Effector memory CD4-positive, alpha-beta T cell (primary cell): ENCODE data around the gene SETD3.

Experiments used
- DNase-seq, 3 donors: peaks; one replicate each; pipeline ENCODE4 v3.0.0-alpha.2; 2020
- H3K27ac ChIP-seq: 2 replicates; pipeline ENCODE4 v1.7.0; 2013; ENCODE audit warnings: mild to moderate bottlenecking, low read length, moderate library complexity; ENCODE audit not compliant: insufficient read depth, poor library complexity, severe bottlenecking
- H3K27me3 ChIP-seq: replicated peaks from 2 replicates; pipeline ENCODE4 v1.7.0; 2013; ENCODE audit warnings: mild to moderate bottlenecking, low read length; ENCODE audit not compliant: insufficient read depth, control insufficient read depth, poor library complexity, severe bottlenecking
- H3K36me3 ChIP-seq: 2 replicates; pipeline ENCODE4 v1.7.0; 2013; ENCODE audit warnings: mild to moderate bottlenecking, low read length, moderate library complexity; ENCODE audit not compliant: control insufficient read depth, insufficient read depth
- H3K4me1 ChIP-seq: 2 replicates; pipeline ENCODE4 v1.7.0; 2013; ENCODE audit warnings: low read length, mild to moderate bottlenecking; ENCODE audit not compliant: control insufficient read depth, insufficient read depth, poor library complexity, severe bottlenecking
- H3K4me3 ChIP-seq: 2 replicates; pipeline ENCODE4 v1.7.0; 2013; ENCODE audit warnings: low read length, low read depth, mild to moderate bottlenecking; ENCODE audit not compliant: insufficient read depth, poor library complexity, severe bottlenecking
- H3K9me3 ChIP-seq: 2 replicates; pipeline ENCODE4 v1.7.0; 2013; ENCODE audit warnings: mild to moderate bottlenecking, low read length, moderate library complexity; ENCODE audit not compliant: control insufficient read depth

SETD3 gene

DNA sequence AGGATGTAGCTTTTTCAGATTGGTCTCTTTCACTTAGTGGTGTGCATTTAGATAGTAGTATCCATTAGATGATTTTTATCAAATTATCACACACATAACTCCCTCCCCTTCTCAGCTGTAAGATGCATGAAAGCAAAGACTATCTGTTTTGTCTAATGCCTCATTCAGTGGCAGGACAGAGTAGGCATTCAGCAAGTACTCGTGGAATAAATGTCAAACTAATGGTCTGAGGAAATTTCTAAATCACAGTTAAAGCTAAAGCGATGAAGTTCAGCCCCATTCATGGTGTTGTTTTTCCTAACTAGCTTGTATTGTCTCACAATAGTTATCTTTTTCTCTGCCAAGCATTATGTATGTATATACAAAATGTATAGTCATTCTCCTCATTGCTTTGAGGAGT, 16.7 kb upstream of the SETD3 start:
- H3K27me3 ChIP-seq = no peaks in the 10 kb centered on the region
- H3K4me3 ChIP-seq = no peak overlapping the region
- H3K4me1 ChIP-seq = no peaks in the 10 kb centered on the region
- H3K9me3 ChIP-seq = no peaks in the 10 kb centered on the region
- peaks cover 86% of the 10 kb centered on the region for H3K36me3 ChIP-seq
- no peak for DNase-seq
- H3K27ac ChIP-seq = no peak overlapping the region

DNA sequence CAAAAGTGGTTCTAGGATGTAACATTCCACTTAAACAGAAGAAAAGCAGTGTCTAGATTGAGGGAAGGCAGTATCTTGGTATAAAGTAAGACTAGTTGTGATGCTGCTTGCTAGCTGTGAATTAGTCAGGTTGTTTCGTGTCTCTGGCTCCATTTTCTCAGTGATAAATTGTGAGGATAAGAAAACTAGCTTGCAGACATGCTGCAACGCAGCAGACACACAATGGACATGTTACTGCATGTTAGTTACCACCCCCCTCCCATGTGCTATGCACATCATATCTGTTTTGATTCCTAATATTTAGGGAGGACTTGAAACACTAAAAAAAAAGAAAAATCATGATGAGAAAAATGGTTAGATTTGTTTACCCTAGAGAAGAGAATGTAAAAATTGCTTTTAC, 3.4 kb upstream of the SETD3 start:
- Histone ChIP-seq H3K36me3 (no peaks in the 10 kb centered on the region), H3K27ac (no peak overlapping the region), H3K27me3 (no peaks in the 10 kb centered on the region), H3K9me3 (no peaks in the 10 kb centered on the region), H3K4me1 (peaks cover 17% of the 10 kb centered on the region), H3K4me3 (no peak overlapping the region)
- DNase-seq = no peak

DNA sequence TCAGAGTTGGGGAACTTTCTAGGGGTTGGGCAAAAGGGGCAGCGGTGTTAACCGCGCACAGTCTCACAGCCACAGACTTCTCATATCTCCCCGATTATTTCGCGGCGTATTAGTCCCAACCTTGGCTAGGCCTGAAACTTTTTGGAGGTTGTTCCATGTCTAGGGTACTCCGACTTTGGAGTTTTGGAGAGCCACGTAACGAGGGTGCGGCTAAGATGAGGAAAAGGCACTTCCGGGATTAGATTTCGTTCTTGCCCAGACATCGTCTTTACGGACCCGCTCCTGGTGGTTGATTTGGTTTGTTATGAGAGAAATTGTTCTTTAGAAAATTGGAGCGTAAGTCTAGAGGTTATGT, 1.1 kb upstream of the SETD3 start:
- peak in 1 of 3 donors; percentile 32 for DNase-seq
- Histone ChIP-seq H3K4me1 (peaks cover 21% of the 10 kb centered on the region), H3K27ac (peak overlapping the region; percentile 88), H3K4me3 (peak overlapping the region; percentile 83), H3K36me3 (no peaks in the 10 kb centered on the region), H3K9me3 (no peaks in the 10 kb centered on the region), H3K27me3 (no peaks in the 10 kb centered on the region)

DNA sequence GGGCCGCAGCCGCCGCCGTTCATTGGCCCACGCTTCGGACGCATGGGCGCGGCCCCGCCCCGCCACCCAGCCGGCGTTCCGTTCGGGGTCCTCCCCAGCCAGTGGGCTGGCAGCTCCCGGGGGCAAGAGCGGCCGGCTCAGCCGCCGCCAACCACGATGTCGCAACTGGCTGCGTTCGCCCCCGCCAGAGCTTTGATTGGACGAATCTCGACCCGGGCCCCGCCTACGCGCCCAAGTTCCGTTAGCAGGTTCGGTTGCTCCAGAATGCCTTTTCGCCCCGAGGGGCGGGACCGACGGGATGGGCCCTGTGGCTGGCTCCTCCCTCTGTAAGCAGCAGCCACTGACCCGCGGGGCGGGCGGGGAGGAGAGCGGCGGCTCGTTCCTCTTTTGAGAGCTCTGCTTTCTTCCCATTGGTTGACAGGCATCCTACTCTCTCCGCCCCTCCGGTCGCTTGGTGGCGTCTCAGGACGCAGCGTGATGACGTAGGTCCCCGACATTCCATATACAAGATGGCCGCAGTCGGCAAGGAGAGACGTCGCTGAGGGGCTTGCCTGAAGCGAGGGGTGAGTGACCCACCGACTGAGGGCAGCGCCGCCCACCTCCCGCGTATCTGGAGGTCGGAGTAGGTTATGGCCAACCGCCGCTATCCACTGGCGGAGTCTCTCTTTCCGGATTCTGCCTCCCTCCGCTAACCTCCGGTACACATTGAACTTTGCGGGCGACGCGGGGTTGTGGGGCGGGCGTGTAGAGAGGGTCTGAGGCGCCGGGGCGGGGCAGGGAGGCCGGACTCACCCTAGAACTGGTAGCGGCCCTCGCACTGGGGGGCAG, 472 bp upstream of the SETD3 start, which contains the start of gene CCNK:
Gene CCNK (plus strand): TSS at position 493 of the 828 bp plus-strand sequence. CDS start 11,269 bp downstream, outside the sequence.
- DNase-seq = peak; percentile 100
- peak within 1 kb of the TSS; percentile 83 for H3K4me3 ChIP-seq
- peaks cover 21% of the 10 kb centered on the region for H3K4me1 ChIP-seq
- no peaks in the 10 kb centered on the region for H3K36me3 ChIP-seq
- peak within 1 kb of the TSS; percentile 88 for H3K27ac ChIP-seq
- H3K9me3 ChIP-seq = no peaks in the 10 kb centered on the region
- H3K27me3 ChIP-seq = no peaks in the 10 kb centered on the region

DNA sequence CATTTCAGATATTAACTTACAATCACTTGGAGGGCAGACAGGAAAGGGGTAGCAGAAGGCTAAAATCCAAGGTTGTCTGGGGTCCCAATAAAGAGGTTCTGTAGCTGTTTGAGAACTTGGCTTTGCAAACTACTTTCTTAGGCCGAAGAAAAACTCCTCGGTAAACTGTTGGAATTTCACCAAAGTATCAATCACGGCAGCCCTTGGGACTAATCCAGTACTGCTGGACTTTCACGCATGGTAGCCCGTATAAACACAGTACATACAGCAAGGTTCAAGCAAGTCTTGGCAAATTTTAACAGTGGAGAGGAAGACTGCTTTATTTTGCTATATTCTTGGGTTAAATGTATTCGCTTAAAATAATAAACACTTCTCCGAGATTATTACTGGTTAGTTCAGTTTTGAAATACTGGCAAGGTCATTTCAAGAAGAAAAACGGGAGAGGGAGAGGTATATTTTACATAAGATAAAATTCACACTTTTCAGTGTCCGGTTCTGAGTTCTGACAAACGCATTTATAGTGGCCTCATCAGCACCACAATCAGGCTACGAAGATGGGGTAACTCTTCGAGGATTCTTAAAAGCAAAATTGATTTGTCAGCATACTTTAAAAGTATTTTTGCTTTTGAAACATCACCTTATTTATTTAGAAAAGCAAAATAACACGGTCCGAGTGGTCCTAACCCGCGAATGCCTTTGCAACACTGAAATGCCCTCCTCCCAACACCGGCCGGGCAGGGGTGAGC, 1.3 kb downstream of the SETD3 start:
- Histone ChIP-seq H3K9me3 (no peaks in the 10 kb centered on the region), H3K27me3 (no peaks in the 10 kb centered on the region), H3K4me3 (peak overlapping the region; percentile 60), H3K27ac (peak overlapping the region; percentile 52), H3K4me1 (peaks cover 21% of the 10 kb centered on the region), H3K36me3 (no peaks in the 10 kb centered on the region)
- DNase-seq = no peak

DNA sequence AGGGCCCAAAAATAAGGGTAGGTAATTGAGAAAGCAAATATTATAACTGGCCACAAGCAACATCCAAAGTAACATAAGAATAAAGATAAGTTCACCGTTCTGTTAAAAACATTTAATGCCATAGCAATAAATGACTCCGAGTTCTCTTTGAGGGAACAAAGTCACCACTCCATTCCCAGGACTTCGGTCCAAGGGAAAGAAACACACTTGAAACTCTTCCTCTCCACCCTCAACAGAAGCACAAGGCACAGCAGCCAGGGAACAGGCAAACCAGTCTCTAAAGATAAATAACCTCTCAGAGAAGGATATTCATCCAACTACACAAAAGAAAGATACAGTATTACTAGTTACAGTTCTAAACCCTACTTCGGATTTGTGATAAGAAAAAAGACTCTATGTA, 2.5 kb downstream of the SETD3 start:
- Histone ChIP-seq H3K9me3 (no peaks in the 10 kb centered on the region), H3K36me3 (no peaks in the 10 kb centered on the region), H3K4me1 (peaks cover 21% of the 10 kb centered on the region), H3K27me3 (no peaks in the 10 kb centered on the region), H3K27ac (no peak overlapping the region), H3K4me3 (no peak overlapping the region)
- DNase-seq = no peak

DNA sequence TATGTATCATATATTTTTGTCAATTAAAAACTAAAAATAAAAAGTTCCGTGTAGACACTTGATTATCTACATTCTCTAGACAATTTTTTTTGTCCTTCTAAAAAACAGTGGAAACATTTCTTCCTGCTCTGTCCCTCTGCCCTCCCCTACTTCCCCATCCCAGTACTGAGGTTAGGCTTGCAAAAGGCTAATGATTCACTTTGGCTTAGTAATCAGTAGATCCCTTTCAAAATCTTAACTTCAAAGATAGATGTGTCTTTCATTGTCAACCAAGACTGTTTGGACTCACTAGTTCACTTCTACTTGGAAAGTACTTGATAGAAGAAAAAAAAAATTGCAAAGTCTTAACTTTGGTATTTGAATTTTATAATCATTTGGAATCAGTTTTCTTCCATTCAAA, 3.8 kb downstream of the SETD3 start:
- Histone ChIP-seq H3K4me3 (no peak overlapping the region), H3K36me3 (no peaks in the 10 kb centered on the region), H3K4me1 (peaks cover 12% of the 10 kb centered on the region), H3K27me3 (no peaks in the 10 kb centered on the region), H3K9me3 (no peaks in the 10 kb centered on the region), H3K27ac (no peak overlapping the region)
- no peak for DNase-seq

DNA sequence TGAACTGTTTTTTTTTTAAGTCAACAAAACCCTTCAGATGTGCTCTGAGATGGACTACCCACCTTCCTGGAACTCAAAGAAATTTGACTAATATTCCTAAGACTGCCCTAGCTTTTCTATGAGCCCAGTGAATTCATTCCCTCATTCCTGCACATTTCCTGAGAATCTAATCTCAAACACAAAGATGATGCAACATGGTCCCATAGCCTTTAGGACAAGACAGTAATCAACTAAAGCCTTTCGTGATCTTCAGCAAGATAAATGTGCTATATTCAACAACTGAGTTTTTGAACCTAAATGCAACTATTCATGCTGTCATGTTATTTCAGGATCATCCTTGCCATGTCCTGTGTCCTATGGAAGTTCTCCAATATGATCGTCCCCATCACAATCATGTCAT, 5.0 kb downstream of the SETD3 start:
- DNase-seq = no peak
- Histone ChIP-seq H3K4me1 (peaks cover 12% of the 10 kb centered on the region), H3K4me3 (no peak overlapping the region), H3K27me3 (no peaks in the 10 kb centered on the region), H3K36me3 (no peaks in the 10 kb centered on the region), H3K27ac (no peak overlapping the region), H3K9me3 (no peaks in the 10 kb centered on the region)

DNA sequence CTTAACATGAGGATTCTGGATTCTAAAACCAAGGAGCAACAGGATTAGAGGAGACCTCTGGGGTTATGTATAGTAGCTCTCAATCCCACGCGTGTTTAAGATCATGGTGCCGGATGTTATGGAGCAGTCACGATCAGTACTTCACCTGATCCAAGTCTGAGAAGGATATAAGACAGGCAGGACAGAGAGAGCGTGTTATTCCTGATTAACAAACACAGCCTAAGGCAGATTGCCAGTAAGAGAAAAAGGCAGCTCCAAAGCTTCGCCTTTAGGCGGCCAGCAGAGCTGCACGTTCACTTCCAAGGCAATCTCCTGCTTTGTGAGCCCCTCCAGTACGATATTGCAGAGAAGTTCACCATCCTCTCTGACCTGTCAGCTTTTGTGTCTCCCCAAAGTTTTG, 5.5 kb downstream of the SETD3 start:
- no peak overlapping the region for H3K27ac ChIP-seq
- no peaks in the 10 kb centered on the region for H3K36me3 ChIP-seq
- H3K9me3 ChIP-seq = no peaks in the 10 kb centered on the region
- peaks cover 12% of the 10 kb centered on the region for H3K4me1 ChIP-seq
- no peak for DNase-seq
- H3K27me3 ChIP-seq = no peaks in the 10 kb centered on the region
- no peak overlapping the region for H3K4me3 ChIP-seq

DNA sequence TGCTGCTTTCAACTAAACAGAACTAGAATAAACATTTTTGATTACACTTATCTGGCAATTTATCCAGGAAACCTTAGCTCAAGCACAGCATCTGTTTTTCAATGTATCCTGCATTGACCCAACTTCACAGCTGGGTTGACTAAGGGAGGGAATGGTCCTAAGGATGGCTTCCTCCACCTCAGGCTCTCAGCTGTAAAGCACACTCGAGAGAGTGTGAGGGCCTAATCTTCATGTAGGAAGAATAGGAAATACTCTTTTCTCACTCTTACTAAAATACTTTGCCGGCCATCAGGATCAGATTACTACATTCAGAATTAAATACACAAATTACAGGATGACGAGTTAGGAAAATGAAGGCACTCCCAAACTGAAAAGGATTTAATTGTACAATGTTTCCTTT, 7.2 kb downstream of the SETD3 start:
- H3K4me3 ChIP-seq = no peak overlapping the region
- no peak overlapping the region for H3K27ac ChIP-seq
- no peaks in the 10 kb centered on the region for H3K27me3 ChIP-seq
- H3K9me3 ChIP-seq = no peaks in the 10 kb centered on the region
- no peaks in the 10 kb centered on the region for H3K4me1 ChIP-seq
- no peak for DNase-seq
- H3K36me3 ChIP-seq = no peaks in the 10 kb centered on the region
